ENCODE measurements around the gene ITM2C. TPM values are rescaled to one million over a fixed set of nuclear protein-coding genes. Genes with fewer than 3 reads are reported as not detected.
A peak's percentile ranks its signal among the peaks of the same experiment; 100 is the strongest.

The ITM2C gene
- total and polyA plus RNA-seq, 5 experiments from 2014 or later, result 30.9 to 56.7 (median 38.7) TPM

DNA sequence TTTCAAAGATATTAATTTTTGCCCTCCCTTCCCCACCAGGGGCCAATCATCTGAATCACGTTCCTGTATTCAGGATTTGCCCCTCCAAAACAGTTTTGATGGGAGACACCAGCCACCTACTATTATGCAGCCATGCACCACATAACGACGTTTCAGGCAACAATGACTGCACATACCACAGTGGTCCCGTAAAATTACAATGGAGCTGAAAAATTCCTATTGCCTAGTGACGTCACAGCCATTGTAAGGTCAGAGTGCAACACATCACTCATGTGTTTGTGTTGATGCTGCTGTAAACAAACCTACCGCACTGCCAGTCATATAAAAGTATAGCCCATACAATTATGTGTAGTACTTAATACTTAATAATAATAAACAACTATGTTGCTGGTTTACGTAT is 22.6 kb downstream of the ITM2C start:
- Mint-ChIP-seq H3K27me3 (peaks cover 0 to 2% (median under 1%) of the 10 kb centered on the region in 5 donors), H3K4me3 (no peak overlapping the region), H3K27ac (no peak overlapping the region), H3K9me3 (no peaks in the 10 kb centered on the region), H3K36me3 (peaks cover 0 to 2% (median 0%) of the 10 kb centered on the region in 3 donors), H3K4me1 (peaks cover 5 to 39% (median 19%) of the 10 kb centered on the region in 4 donors)
- DNase-seq (no peak), ATAC-seq (no peak)
- POLR2A ChIA-PET, result no interaction called here

DNA sequence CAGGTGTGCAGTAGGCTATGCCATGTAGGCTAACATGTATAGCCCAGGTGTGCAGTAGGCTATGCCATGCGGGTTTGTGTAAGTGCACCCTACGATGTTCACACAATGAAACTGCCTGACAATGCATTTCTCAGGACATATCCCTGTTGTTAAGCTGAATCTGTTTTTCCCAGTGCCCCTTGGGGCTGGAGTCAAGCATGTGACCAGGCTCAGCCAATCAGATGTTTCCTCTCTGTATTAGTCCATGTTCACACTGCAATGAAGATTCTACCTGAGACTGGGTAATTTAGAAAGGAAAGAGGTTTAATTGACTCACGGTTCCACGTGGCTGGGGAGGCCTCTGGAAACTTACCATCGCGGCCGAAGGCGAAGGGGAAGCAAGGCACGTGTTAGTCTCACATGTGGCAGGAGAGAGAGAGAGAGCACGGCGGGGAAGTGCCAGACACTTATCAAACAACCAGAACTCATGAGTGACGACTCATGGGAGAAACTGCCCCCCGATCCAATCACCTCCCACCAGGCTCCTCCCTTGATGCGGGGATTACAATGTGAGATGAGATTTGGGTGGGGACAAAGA is 24.2 kb downstream of the ITM2C start:
- Mint-ChIP-seq H3K36me3 (peaks cover 0 to 2% (median 0%) of the 10 kb centered on the region in 3 donors), H3K4me1 (peaks cover 5 to 43% (median 22%) of the 10 kb centered on the region in 4 donors), H3K9me3 (no peaks in the 10 kb centered on the region), H3K27me3 (peaks cover 0 to 11% (median 2%) of the 10 kb centered on the region in 5 donors), H3K27ac (no peak overlapping the region), H3K4me3 (no peak overlapping the region)
- DNase-seq (no peak), ATAC-seq (no peak)
- POLR2A ChIA-PET, result no interaction called here

DNA sequence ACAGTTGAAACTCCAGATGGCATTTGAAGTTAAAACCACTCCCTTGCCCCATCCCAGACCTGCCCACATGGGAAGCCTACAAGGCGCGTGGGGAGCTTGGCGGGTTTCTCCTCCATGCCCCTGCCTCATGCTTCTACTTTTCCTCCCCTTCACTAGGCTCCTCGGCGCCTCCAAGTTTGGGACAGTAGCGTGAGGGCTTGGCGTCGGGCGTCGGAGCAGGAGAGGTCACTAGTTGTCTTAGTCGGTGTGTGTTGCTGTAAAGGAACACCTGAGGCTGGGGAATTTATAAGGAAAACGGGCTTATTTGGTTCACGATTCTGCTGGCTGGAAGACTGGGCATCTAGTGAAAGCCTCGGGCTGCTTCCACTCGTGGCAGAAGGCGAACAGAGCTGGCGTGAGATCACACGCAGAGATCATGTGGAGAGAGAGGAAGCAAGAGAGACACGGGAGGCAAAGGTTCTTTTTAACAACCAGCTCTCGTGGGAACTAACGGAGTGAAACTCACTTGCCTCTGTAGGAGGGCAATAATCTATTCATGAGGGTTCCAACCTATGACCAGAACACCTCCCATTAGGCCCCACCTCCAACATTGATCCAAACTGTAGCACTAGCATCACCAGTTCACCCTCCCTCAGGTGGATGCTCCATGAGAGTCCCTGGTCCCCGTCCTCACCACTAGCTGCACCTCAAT is 25.3 kb downstream of the ITM2C start:
- no peak for ATAC-seq
- peaks cover 0 to 11% (median 2%) of the 10 kb centered on the region in 5 donors for H3K27me3 Mint-ChIP-seq
- H3K36me3 Mint-ChIP-seq, result peaks cover 0 to 2% (median 0%) of the 10 kb centered on the region in 3 donors
- no peak for DNase-seq
- H3K27ac Mint-ChIP-seq, result no peak overlapping the region
- H3K4me1 Mint-ChIP-seq, result peaks cover 8 to 54% (median 33%) of the 10 kb centered on the region in 4 donors
- POLR2A ChIA-PET, result interaction anchor here (1.4 kb wide), 1 partner anchor 12 kb away, joined by 4 read pairs; no protein-coding TSS in a partner anchor
- H3K9me3 Mint-ChIP-seq, result no peaks in the 10 kb centered on the region
- no peak overlapping the region for H3K4me3 Mint-ChIP-seq

DNA sequence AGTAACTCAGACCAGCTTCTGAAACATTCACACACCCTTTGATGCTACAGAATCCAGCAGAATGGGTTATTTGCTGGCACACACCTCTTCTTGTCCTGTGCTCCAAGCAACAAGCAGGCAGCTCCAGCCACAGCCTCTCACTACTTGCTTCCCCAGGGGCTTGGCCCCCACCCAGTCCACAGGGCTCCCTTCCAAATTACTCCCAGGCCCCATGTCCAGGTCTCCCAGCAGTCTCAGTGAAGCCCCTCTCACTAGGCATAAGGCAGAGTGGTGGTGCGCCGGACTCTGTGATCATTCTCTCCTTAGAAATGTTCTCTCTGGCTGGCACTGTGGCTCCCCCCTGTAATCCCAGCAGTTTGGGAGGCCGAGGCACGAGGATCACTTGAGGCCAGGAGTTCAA is 25.9 kb downstream of the ITM2C start:
- H3K36me3 Mint-ChIP-seq, result peaks cover 0 to 2% (median 0%) of the 10 kb centered on the region in 3 donors
- H3K4me1 Mint-ChIP-seq, result peaks cover 9 to 55% (median 31%) of the 10 kb centered on the region in 4 donors
- ATAC-seq (no peak), DNase-seq (no peak)
- H3K27ac Mint-ChIP-seq, result peak overlapping the region in 1 of 10 donors; percentile 51
- POLR2A ChIA-PET, result interaction anchor here (1.4 kb wide), 1 partner anchor 13 kb away, joined by 4 read pairs; no protein-coding TSS in a partner anchor
- no peaks in the 10 kb centered on the region for H3K9me3 Mint-ChIP-seq
- H3K4me3 Mint-ChIP-seq, result no peak overlapping the region
- H3K27me3 Mint-ChIP-seq, result peaks cover 0 to 11% (median 2%) of the 10 kb centered on the region in 5 donors

DNA sequence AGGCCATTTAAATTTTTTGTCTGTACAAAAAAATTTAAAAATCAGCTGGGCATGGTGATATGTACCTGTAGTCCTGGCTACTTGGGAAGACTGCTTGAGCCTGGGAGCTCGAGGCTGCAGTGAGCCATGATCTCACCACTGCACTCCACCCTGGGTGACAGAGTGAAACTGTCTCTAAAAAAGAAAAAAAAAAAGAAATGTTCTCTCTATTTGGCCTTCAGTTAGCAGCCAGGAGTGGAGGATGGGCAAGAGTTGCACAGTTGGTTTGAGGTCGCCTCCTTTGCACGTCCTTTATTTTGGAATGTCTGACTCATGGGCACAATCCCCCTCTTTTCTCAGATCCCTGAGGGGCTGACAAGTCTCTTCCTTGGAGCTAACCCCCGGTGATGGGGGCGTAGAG is 26.3 kb downstream of the ITM2C start:
- ATAC-seq (no peak), DNase-seq (no peak)
- peak overlapping the region in 3 of 10 donors; percentile 32 to 67 (median 36) for H3K27ac Mint-ChIP-seq
- H3K4me1 Mint-ChIP-seq, result peaks cover 8 to 55% (median 29%) of the 10 kb centered on the region in 4 donors
- no peaks in the 10 kb centered on the region for H3K9me3 Mint-ChIP-seq
- peaks cover 0 to 11% (median 2%) of the 10 kb centered on the region in 5 donors for H3K27me3 Mint-ChIP-seq
- H3K36me3 Mint-ChIP-seq, result peaks cover 0 to 2% (median 0%) of the 10 kb centered on the region in 3 donors
- POLR2A ChIA-PET, result interaction anchor here (1.4 kb wide), 1 partner anchor 13 kb away, joined by 4 read pairs; no protein-coding TSS in a partner anchor
- no peak overlapping the region for H3K4me3 Mint-ChIP-seq

DNA sequence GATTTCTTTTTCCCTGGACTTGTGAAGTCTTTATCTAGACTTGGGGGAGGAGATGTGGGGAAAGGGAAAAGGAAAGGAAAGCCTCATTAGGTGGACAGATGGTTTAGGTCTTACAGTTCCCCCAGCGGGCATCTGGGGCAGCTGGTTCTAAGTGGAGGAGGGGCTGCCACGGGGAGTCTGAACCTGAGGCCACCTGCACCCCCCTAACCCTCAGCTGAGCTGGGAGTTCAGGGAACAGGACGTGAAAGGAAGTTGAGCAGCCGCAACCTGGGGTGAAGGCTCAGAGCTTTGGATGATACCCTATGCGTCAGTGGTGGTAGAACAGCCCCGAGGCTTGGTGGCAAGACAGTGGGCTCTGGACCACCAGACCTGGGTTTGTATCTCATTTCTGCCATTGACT is 26.8 kb downstream of the ITM2C start:
- H3K36me3 Mint-ChIP-seq, result peaks cover 0 to 2% (median 0%) of the 10 kb centered on the region in 3 donors
- H3K9me3 Mint-ChIP-seq, result no peaks in the 10 kb centered on the region
- H3K27ac Mint-ChIP-seq, result peak overlapping the region in 3 of 10 donors; percentile 32 to 67 (median 36)
- peaks cover 5 to 53% (median 28%) of the 10 kb centered on the region in 4 donors for H3K4me1 Mint-ChIP-seq
- H3K27me3 Mint-ChIP-seq, result peaks cover 0 to 12% (median 2%) of the 10 kb centered on the region in 5 donors
- DNase-seq (no peak), ATAC-seq (peak in 1 of 2 donors; percentile 40)
- no peak overlapping the region for H3K4me3 Mint-ChIP-seq
- POLR2A ChIA-PET, result no interaction called here

DNA sequence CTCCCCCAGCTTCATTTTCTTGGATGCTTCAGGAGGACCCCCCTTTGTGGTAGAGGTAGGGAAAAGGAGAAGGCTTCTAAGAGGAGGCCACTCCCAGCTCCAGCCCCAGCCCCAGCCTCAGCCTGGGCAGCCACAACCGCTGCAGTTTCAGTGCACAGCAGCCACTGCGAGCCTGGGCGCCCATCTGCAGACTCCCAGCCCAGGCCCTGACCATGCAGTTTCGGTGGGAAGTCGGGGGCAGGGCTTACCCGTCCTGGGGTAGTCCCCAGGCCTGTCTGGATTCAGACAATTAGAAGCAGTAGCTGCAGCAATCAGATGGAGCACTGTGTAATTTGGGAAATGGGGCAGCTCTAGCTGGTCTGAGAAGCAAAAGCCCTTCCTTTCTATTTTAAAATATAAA is 28.6 kb downstream of the ITM2C start:
- H3K27me3 Mint-ChIP-seq, result peaks cover 0 to 19% (median 4%) of the 10 kb centered on the region in 5 donors
- no peak overlapping the region for H3K27ac Mint-ChIP-seq
- peaks cover 0 to 2% (median 0%) of the 10 kb centered on the region in 3 donors for H3K36me3 Mint-ChIP-seq
- DNase-seq (no peak), ATAC-seq (no peak)
- H3K4me3 Mint-ChIP-seq, result no peak overlapping the region
- H3K4me1 Mint-ChIP-seq, result peaks cover 8 to 58% (median 32%) of the 10 kb centered on the region in 4 donors
- H3K9me3 Mint-ChIP-seq, result no peaks in the 10 kb centered on the region
- POLR2A ChIA-PET, result interaction anchor here (0.8 to 1.4 kb wide), 3 partner anchors 15 to 28 kb away, joined by 3 to 4 read pairs (median 3); partner anchors contain the start of gene ITM2C

DNA sequence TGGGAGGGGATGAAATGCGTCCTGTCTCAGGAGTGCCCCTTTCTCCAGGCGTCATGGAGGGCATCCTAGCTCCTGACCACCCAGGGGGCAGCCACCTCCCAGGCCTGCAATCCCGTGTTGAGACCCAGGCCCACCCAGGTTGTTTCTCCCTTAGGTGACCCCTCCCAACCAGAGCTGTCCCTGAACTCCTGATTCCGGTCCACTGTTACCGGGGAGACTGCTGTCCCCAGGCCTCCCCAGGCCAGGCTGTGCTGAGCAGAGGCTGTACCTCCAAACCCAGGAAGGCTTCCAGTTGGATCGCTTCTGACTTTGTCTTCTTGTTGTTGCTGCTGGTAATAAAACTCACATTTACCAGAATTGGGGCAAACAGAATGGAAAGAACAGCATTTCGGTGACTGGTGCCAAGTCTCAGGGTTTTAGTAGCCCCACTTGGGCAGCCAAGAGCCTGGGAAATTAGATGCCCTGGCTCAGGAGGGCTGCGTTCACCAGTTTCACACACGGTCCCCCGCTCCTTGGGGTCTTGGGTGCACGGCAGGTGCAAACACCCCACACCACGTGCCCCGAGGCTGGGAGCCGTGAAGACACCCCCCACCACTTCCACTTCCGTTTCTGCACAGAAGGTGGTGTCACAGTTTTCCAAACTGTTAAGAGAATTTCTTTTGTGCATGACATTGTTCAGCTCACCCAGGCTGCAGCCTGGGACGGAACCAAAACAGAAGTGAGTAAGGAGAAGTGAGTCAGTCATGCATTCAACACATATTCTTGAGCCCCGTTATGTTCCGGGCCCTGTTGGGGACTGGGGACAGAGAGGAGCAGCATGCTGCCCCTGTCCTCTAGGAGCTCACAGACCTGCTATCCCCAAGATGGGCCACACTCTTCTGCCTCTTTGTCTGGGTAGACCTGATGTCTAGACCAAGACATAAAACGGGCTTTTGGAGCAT is 29.4 kb downstream of the ITM2C start:
- H3K4me3 Mint-ChIP-seq, result peak overlapping the region in 6 of 10 donors; percentile 15 to 53 (median 24)
- ATAC-seq (peak; percentile 35 to 70), DNase-seq (peak in 1 of 10 donors; percentile 28)
- POLR2A ChIA-PET, result interaction anchor here (0.8 to 1.4 kb wide), 3 partner anchors 15 to 29 kb away, joined by 3 to 4 read pairs (median 3); partner anchors contain the start of gene ITM2C
- peaks cover 0 to 2% (median 0%) of the 10 kb centered on the region in 3 donors for H3K36me3 Mint-ChIP-seq
- peaks cover 8 to 56% (median 32%) of the 10 kb centered on the region in 4 donors for H3K4me1 Mint-ChIP-seq
- no peaks in the 10 kb centered on the region for H3K9me3 Mint-ChIP-seq
- H3K27ac Mint-ChIP-seq, result peak overlapping the region in 5 of 10 donors; percentile 29 to 80 (median 43)
- H3K27me3 Mint-ChIP-seq, result peaks cover 0 to 19% (median 3%) of the 10 kb centered on the region in 5 donors

DNA sequence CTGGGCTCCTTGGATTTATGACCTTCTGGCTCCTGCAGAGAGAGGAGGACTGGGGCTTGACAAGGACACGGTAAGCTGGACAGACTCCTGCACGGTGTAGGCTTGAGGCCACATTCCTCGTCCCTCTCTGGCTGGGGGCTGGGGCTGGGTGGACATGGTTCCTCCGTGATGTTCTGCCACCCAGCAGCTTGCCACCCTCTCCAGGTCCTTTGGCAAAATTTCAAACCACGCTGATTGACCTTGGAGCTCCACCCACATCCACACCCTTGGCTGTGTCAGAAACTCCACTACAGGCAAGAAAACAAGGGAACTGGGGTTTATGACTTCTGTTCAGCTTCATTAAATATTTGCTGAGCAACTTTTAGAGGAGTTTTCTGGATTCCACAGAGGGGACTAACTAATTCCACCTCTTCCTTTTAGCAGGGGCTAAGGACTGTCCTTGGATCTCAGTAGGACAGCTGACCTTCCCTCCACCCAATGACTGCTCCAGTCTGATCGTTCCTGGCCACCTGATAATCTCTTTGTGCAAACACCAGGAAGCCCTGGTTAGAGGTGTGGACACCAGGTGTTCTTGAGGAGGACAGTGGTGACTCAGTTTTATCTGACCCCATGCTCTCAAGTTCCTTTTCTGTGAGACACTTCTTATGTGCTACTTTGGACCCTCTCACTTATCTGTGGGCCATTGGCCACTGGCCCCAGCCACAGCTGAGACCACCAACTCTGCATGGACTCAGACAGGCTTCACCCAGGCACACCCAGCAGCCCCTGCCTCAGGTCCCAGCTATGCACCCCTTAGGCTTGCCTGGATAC is 31.0 kb downstream of the ITM2C start:
- POLR2A ChIA-PET, result interaction anchor here (0.6 kb wide), 1 partner anchor 10 kb away, joined by 3 read pairs; no protein-coding TSS in a partner anchor
- peak overlapping the region in 1 of 10 donors; percentile 41 for H3K4me3 Mint-ChIP-seq

DNA sequence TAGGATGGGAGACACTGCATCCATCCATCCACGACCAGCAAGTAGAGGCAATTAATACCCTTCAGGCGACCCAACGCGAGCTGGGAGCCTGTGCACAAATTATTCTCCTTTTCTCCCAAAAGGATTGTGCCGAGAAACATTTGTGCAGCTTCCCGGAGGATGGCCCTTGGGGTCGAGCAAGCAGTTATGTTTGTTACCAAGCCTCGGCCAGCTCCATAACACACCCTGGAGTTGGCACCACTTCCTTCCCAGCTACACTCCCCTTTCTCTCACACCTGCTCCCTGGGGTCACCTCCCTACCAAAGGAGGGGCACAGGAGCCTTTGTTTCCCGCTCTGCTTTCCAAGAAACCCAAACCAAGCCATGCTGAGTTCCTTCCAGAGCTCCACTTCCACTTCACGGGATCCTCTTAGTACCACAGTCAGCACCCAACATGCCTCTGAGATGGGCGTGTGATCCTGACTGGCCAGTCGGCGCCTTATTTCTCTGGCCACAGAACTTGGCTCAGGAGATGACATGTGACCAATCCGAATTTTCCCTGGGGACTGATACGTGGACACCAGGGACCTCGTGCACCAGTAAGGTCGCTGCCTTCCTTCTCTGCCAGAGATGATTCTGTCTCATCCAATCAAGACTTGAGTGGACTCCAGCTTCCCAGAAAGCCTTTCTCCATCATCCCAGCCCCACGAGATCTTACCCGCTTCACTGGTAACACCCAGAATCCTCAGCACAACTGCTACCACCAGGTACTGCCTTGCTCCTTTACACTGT is 31.8 kb downstream of the ITM2C start:
- Mint-ChIP-seq H3K9me3 (no peaks in the 10 kb centered on the region), H3K36me3 (peaks cover 0 to under 1% (median 0%) of the 10 kb centered on the region in 3 donors), H3K27ac (no peak overlapping the region), H3K4me3 (peak overlapping the region in 1 of 10 donors; percentile 12), H3K4me1 (peaks cover 8 to 45% (median 30%) of the 10 kb centered on the region in 4 donors), H3K27me3 (peaks cover 0 to 19% (median 4%) of the 10 kb centered on the region in 5 donors)
- ATAC-seq (no peak), DNase-seq (peak in 1 of 10 donors; percentile 2)
- POLR2A ChIA-PET, result interaction anchor here (0.6 kb wide), 1 partner anchor 11 kb away, joined by 3 read pairs; no protein-coding TSS in a partner anchor

More for the DNA sequence above, 31.0 kb downstream of the ITM2C start:
- H3K4me1 Mint-ChIP-seq, result peaks cover 8 to 53% (median 32%) of the 10 kb centered on the region in 4 donors
- no peaks in the 10 kb centered on the region for H3K9me3 Mint-ChIP-seq
- peak overlapping the region in 1 of 10 donors; percentile 27 for H3K27ac Mint-ChIP-seq
- DNase-seq (peak in 1 of 10 donors; percentile 12), ATAC-seq (no peak)
- H3K27me3 Mint-ChIP-seq, result peaks cover 0 to 19% (median 3%) of the 10 kb centered on the region in 5 donors
- H3K36me3 Mint-ChIP-seq, result peaks cover 0 to 2% (median 0%) of the 10 kb centered on the region in 3 donors

Measured in naive thymus-derived CD8-positive, alpha-beta T cell (primary cell).